Transverse colon (tissue), 4 donors: ENCODE results near the gene CHCHD3.

Experiments
- POLR2AphosphoS5 ChIP-seq, 3 donors: sonication (generic); formaldehyde crosslinking; IDR thresholded peaks; one replicate each; pipeline ENCODE4 v1.6.1; 2016; ENCODE audit warnings: antibody characterized with exemption in 3 of 3
- TF ChIP-seq, protein P1 (sequence below), 5 experiments: fragments of 200-600 bp in 3 of 5; fragments of 450-650 bp in 2 of 5; sonication (generic) in 3 of 5; IDR thresholded peaks; 1 replicate in 2 of 5; 2 replicates in 3 of 5; pipeline ENCODE4 v1.5.1; 2016 to 2017; ENCODE audit warnings: antibody characterized with exemption in 5 of 5, inconsistent platforms in 3 of 5, mild to moderate bottlenecking in 2 of 5, moderate library complexity in 1 of 5

DNA sequence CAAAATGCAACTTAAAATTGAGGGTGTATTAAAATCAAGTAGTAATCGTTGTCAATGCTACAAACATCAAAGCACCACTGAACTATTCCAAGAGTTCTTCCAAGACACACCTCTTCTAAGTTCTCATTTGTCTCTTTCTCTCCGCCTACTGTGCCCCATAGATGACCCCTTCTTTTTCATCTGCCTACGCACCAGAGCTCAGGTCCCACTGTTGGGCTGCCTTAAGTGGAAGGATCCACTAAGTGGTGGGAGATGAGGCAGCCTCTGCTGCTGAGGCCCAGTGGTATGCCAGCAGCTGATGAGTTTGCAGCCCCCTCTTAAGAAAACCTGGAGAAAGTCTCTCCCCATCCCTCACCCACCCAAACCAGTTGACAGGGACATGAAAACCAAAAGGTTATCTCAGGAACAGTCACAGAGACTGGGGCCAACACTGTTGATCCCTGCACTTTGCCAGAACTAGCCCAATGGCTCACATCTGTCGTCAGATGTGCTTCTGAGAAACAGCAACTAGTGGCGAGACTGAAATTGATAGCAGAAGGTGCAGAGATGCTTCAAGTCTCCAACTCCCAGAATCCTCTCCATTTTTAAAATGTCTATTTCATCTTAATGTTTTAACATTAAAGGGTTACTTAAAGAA lies 88.4 kb downstream of the CHCHD3 start:
- TF ChIP-seq, protein P1, sequence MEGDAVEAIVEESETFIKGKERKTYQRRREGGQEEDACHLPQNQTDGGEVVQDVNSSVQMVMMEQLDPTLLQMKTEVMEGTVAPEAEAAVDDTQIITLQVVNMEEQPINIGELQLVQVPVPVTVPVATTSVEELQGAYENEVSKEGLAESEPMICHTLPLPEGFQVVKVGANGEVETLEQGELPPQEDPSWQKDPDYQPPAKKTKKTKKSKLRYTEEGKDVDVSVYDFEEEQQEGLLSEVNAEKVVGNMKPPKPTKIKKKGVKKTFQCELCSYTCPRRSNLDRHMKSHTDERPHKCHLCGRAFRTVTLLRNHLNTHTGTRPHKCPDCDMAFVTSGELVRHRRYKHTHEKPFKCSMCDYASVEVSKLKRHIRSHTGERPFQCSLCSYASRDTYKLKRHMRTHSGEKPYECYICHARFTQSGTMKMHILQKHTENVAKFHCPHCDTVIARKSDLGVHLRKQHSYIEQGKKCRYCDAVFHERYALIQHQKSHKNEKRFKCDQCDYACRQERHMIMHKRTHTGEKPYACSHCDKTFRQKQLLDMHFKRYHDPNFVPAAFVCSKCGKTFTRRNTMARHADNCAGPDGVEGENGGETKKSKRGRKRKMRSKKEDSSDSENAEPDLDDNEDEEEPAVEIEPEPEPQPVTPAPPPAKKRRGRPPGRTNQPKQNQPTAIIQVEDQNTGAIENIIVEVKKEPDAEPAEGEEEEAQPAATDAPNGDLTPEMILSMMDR (IDR thresholded peaks at IDR 0.05), result no peak
- TF ChIP-seq POLR2AphosphoS5 (IDR thresholded peaks at IDR 0.05), result no peak
